Panc1 (cell line): Measurements from ENCODE around the gene TOR1A. TPM values are rescaled to one million over a fixed set of nuclear protein-coding genes. Genes with fewer than 3 reads are reported as not detected.

Experiments
- ATAC-seq: fragments of 200-7000 bp; cut with Tn5 transposase; 2 replicates; pipeline ENCODE4 v1.9.1; 2020; ENCODE audit warnings: mild to moderate bottlenecking, moderate library complexity
- BruUV-seq: library from RNA; stranded (reverse); fragments of 400-500 nt; replicated peaks from 2 replicates; lab custom pipeline; 2021; lab: Mats Ljungman, UMichigan
- CTCF ChIA-PET: fragments of 300-600 bp; sonication (Branson Sonifier 250); formaldehyde crosslinking; loops from one replicate; lab custom pipeline; 2022; ENCODE audit warnings: antibody characterized with exemption; lab: Charles Lee
- POLR2A ChIA-PET: fragments of 300-600 bp; sonication (Branson Sonifier 250); formaldehyde crosslinking; loops from one replicate; lab custom pipeline; 2022; ENCODE audit warnings: antibody characterized with exemption; lab: Charles Lee
- DNase-seq: peaks from one replicate; pipeline ENCODE4 v3.0.0-alpha.2; 2010; ENCODE audit warnings: low read depth, low spot score
- H3K27ac ChIP-seq: 2 replicates; pipeline ENCODE4 v1.5.1; 2011; ENCODE audit warnings: mild to moderate bottlenecking, low read length, inconsistent platforms
- H3K27me3 ChIP-seq: fragments of 200-500 bp; sonication (Bioruptor generic); 2 replicates; pipeline ENCODE4 v1.6.0; 2014; ENCODE audit warnings: low read length, inconsistent platforms; ENCODE audit not compliant: control insufficient read depth, insufficient read depth
- H3K36me3 ChIP-seq: fragments of 200-500 bp; sonication (Bioruptor generic); 2 replicates; pipeline ENCODE4 v1.5.1; 2014; ENCODE audit warnings: inconsistent platforms, mild to moderate bottlenecking, low read length, moderate library complexity; ENCODE audit not compliant: control insufficient read depth, insufficient read depth
- H3K4me1 ChIP-seq: 2 replicates; pipeline ENCODE4 v1.5.1; 2011; ENCODE audit warnings: inconsistent platforms, mild to moderate bottlenecking, low read length, moderate library complexity; ENCODE audit not compliant: control insufficient read depth, insufficient read depth
- H3K4me3 ChIP-seq, 2 experiments: 2 replicates each; pipeline ENCODE4 v1.5.1; 2011 to 2012; ENCODE audit warnings: low read depth in 2 of 2, low read length in 2 of 2, mild to moderate bottlenecking in 2 of 2, inconsistent platforms in 1 of 2, moderate library complexity in 1 of 2
- H3K9me3 ChIP-seq: fragments of 200-500 bp; sonication (Bioruptor generic); 2 replicates; pipeline ENCODE4 v1.5.1; 2014; ENCODE audit warnings: low read depth, mild to moderate bottlenecking, inconsistent platforms, low read length, moderate library complexity; ENCODE audit not compliant: control insufficient read depth, insufficient read depth
- POLR2AphosphoS5 ChIP-seq: IDR thresholded peaks from 2 replicates; pipeline ENCODE4 v1.6.1; 2012; ENCODE audit warnings: mild to moderate bottlenecking, low read depth, low read length, moderate library complexity
- SIN3A ChIP-seq: IDR thresholded peaks from 2 replicates; pipeline ENCODE4 v1.6.1; 2012; ENCODE audit warnings: low read depth, mild to moderate bottlenecking, low read length, moderate library complexity, borderline replicate concordance; ENCODE audit not compliant: insufficient read depth
- TCF7L2 ChIP-seq: IDR thresholded peaks from 2 replicates; pipeline ENCODE4 v1.6.1; 2011; ENCODE audit warnings: mild to moderate bottlenecking, low read depth, low read length, inconsistent platforms
- in situ Hi-C: cut with HindIII; loops from 2 replicates; pipeline ENCODE4 v1.10.0; 2016; ENCODE audit warnings: low sequenced_read_pairs, low pct_unique_long_range_greater_than_20kb
- intact Hi-C: fragments of 100-400 bp; cut with micrococcal nuclease; formaldehyde crosslinking; loops from one replicate; pipeline ENCODE4 v1.10.0; 2022; ENCODE audit not compliant: unreplicated experiment
- total RNA-seq: library from RNA; stranded (reverse); gene quantifications from one replicate; pipeline ENCODE4 v1.2.1, GENCODE V29; 2021; ENCODE audit not compliant: unreplicated experiment
- TF ChIP-seq, protein P1 (sequence below): fragments of 450-650 bp; IDR thresholded peaks from 2 replicates; pipeline ENCODE4 v1.5.1; 2017; ENCODE audit warnings: mild to moderate bottlenecking
- TF ChIP-seq, protein P2 (sequence below), 2 experiments: IDR thresholded peaks; 2 replicates each; pipeline ENCODE4 v1.6.1; 2011 to 2012; ENCODE audit warnings: low read depth in 2 of 2, control low read depth in 1 of 2, low read length in 1 of 2, mild to moderate bottlenecking in 1 of 2, moderate library complexity in 1 of 2; ENCODE audit not compliant: insufficient read depth in 1 of 2

TOR1A gene
- total RNA-seq, 1 experiment from 2014 or later = 33.6 TPM

- Histone ChIP-seq H3K36me3 (no peaks in the 10 kb centered on the region), H3K4me3 (no peak overlapping the region), H3K9me3 (no peaks in the 10 kb centered on the region), H3K27me3 (no peaks in the 10 kb centered on the region), H3K4me1 (no peaks in the 10 kb centered on the region), H3K27ac (no peak overlapping the region)
- ChIA-PET CTCF (no interaction called here), POLR2A (no interaction called here)
- BruUV-seq = no TSS peak
- TF ChIP-seq, protein P1, sequence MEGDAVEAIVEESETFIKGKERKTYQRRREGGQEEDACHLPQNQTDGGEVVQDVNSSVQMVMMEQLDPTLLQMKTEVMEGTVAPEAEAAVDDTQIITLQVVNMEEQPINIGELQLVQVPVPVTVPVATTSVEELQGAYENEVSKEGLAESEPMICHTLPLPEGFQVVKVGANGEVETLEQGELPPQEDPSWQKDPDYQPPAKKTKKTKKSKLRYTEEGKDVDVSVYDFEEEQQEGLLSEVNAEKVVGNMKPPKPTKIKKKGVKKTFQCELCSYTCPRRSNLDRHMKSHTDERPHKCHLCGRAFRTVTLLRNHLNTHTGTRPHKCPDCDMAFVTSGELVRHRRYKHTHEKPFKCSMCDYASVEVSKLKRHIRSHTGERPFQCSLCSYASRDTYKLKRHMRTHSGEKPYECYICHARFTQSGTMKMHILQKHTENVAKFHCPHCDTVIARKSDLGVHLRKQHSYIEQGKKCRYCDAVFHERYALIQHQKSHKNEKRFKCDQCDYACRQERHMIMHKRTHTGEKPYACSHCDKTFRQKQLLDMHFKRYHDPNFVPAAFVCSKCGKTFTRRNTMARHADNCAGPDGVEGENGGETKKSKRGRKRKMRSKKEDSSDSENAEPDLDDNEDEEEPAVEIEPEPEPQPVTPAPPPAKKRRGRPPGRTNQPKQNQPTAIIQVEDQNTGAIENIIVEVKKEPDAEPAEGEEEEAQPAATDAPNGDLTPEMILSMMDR = no peak
- TF ChIP-seq POLR2AphosphoS5 = no peak
- TF ChIP-seq TCF7L2 = no peak
- no peak for TF ChIP-seq SIN3A
- TF ChIP-seq, protein P2, sequence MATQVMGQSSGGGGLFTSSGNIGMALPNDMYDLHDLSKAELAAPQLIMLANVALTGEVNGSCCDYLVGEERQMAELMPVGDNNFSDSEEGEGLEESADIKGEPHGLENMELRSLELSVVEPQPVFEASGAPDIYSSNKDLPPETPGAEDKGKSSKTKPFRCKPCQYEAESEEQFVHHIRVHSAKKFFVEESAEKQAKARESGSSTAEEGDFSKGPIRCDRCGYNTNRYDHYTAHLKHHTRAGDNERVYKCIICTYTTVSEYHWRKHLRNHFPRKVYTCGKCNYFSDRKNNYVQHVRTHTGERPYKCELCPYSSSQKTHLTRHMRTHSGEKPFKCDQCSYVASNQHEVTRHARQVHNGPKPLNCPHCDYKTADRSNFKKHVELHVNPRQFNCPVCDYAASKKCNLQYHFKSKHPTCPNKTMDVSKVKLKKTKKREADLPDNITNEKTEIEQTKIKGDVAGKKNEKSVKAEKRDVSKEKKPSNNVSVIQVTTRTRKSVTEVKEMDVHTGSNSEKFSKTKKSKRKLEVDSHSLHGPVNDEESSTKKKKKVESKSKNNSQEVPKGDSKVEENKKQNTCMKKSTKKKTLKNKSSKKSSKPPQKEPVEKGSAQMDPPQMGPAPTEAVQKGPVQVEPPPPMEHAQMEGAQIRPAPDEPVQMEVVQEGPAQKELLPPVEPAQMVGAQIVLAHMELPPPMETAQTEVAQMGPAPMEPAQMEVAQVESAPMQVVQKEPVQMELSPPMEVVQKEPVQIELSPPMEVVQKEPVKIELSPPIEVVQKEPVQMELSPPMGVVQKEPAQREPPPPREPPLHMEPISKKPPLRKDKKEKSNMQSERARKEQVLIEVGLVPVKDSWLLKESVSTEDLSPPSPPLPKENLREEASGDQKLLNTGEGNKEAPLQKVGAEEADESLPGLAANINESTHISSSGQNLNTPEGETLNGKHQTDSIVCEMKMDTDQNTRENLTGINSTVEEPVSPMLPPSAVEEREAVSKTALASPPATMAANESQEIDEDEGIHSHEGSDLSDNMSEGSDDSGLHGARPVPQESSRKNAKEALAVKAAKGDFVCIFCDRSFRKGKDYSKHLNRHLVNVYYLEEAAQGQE (IDR thresholded peaks at IDR 0.05; ENCODE audit: insufficient read depth in 1 of 2, low read depth in 2 of 2, low read length in 1 of 2) = no peak
- ATAC-seq = no peak
- intact Hi-C loops = no loop called here
- in situ Hi-C loops = no loop called here
- DNase-seq = no peak
Observed at GRCh38 chr9:129840034-129840433, 16.1 kb upstream of the TOR1A start.

DNA sequence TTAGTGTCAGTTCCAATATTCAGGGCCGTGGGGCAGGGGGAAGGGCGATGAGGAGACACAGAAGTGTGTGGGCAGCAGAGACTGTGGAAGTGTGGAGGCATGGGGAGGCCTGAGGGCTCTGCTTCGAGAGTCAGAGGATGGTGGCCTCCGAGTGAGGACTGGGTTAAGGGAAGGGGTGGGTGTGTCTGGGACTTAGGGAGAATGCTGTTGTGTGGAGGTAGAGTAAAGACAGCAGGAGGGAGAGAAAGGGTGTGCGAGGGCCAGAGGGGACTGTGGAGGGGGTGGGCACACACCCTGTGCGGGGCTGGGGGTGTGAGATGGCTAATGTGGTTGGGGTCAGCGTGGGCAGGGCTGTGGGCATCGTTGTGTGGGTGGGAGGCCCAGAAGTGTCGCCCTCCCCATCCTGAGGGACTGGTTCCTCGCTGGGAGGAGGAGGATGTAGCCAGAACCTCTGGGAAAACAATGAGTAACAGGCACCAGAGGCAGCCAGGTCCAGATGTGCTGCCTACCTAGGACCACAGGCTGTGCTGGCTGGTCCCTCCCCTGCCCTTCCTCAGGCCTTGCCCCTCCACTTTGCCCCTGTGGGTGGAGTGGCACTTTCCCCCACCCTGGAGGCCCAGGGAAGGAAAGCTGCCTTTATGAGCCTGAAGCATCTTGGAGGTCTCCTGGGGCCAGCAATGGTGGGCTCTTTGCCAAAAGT lies 15.5 kb upstream of the TOR1A start:
- in situ Hi-C loops (no loop called here), intact Hi-C loops (no loop called here)
- ATAC-seq (no peak), DNase-seq (no peak)
- H3K4me3 ChIP-seq = no peak overlapping the region
- H3K36me3 ChIP-seq = no peaks in the 10 kb centered on the region; the same call in 1 of the 2 replicates
- H3K4me1 ChIP-seq = no peaks in the 10 kb centered on the region
- no peak overlapping the region for H3K27ac ChIP-seq
- POLR2A ChIA-PET = interaction anchor here (0.5 kb wide), 1 partner anchor 125 kb away, joined by 8 read pairs; no protein-coding TSS in a partner anchor
- no peak for TF ChIP-seq POLR2AphosphoS5
- TF ChIP-seq TCF7L2 = no peak
- no peak for TF ChIP-seq SIN3A
- TF ChIP-seq, protein P2 (IDR thresholded peaks at IDR 0.05; ENCODE audit: insufficient read depth in 1 of 2, low read depth in 2 of 2, low read length in 1 of 2) = no peak
- TF ChIP-seq, protein P1 = no peak
- BruUV-seq = no TSS peak
- H3K9me3 ChIP-seq = no peaks in the 10 kb centered on the region
- H3K27me3 ChIP-seq = no peaks in the 10 kb centered on the region
- CTCF ChIA-PET = no interaction called here
